Dermis blood vessel endothelial cell (primary cell): Measurements from ENCODE around the gene SERTM2. TPM values are rescaled to one million over a fixed set of nuclear protein-coding genes. Genes with fewer than 3 reads are reported as not detected.
"Not testable (repeated sequence)": the region's sequence is repeated elsewhere in the genome, so short reads cannot be mapped to it uniquely, and the experiment has no call there.

Experiments used
- DNase-seq: peaks from one replicate; pipeline ENCODE4 v3.0.0; 2010
- total RNA-seq: library from RNA; depleted of rRNA; stranded (reverse); fragments of >200 nt; gene quantifications from 2 replicates; pipeline ENCODE4 v1.2.3, GENCODE V29; 2014

The SERTM2 gene
- not detected in 2 replicates for total RNA-seq

- no peak for DNase-seq
Measured at GRCh38 chrX:111511477-111511876, at the start of gene SERTM2. Gene SERTM2 (plus strand): TSS chrX:111511645. CDS start chrX:111518858, 7,213 bp downstream.

DNA sequence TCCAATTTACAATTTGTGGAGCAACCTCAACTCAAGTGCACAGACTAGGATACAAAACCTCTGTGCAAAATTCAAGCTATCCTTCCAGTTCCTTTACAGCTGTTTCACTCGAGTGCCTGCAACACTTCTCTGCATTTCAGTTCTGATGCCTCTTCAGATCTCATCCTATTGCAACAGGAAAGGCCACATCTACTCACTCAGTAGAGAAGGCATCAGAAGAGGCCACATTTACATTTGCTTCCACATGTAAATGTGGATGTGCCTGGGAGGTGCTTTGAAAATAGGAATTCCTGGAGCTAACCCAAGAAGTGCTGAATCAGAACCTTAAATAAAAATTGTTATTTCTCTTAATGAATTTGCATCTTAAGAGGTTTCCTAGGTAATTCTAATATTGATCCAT, 45.8 kb upstream of the SERTM2 start:
- DNase-seq = no peak

DNA sequence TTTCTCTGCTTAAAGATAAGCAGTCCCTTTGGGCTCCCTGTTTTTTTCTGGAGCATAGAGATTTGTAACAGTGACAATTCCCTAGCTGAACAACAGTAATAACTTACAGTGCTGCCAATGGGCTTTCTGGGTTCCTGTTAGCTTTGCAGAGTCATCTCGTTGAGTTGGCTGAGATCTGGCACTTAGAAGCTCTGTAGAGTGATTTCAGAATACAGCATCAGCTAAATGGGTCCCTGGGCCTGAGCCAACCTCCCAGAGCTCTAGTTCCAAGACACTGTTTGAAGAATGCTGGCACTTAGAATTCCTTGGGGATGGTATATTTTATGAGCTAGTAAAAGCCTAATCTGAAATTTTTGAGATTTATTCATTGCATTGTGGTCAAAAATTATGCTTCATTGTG, 43.5 kb upstream of the SERTM2 start:
- no peak for DNase-seq

DNA sequence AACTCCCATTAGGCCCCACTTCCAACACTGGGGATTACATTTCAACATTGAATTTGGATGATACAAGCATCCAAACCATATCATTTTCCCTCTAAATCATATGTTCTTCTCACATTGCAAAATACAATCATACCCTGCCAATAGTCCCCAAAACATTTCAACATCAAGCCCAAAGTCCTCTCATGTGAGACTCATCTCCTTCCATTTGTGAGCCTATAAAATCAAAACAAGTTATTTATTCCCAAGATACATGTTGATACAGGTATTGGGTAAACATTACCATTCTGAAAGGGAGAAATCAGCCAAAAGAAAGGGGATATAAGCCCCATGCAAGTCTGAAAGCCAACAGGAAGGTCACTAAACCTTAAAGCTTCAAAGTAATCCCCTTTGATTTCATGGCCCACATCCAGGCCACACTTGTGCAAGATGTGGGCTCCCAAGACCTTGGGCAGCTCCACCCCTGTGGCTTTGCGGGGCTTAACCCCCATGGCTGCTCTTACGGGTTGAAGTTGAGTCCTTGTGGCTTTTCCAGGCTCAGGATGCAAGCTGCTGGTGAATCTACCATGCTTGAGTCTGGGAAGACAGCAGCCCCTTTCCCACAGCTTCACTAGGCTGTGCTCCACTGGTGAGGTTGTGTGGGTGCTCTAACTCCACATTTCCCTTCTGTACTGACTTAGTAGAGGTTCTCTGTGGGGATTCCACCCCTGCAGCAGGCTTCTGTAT, 40.6 kb upstream of the SERTM2 start:
- no peak for DNase-seq

DNA sequence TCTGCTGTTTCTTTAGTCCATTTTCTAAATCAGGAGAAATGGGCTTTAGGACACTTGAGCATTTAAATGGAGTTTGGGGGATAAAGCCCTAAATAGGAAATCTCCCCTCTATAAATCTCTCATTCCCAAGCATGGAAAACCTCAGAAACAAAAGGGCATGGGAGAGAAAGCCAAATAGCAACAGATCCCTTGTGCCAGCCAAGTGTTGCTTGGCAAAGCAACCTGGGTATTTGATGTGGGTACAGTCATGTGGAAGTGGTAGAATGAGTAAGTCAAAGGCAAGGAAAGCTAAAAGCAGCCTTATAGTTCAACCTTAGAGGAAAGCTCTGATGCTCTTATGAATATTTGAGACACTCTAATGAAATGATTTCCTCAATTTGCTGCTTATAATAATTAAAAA, 29.5 kb upstream of the SERTM2 start:
- DNase-seq = no peak

DNA sequence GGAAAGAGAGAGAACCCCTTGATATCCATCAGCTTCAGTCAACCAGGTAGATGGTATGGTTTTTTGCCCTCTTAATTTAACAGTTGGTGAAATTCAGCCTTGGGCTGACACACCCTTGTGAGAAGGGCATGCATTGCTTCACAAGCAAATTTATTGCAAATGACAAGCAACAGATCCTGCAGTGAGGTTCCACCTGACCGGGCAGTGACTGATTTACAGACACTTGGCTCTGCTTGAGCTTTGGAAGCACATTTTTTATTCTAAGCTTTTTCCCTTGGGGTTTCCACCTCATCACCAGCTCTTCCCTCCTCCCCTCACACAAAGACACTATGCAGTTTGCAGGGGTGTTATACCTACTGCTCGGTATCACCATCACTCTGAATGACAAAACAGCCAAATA, 28.3 kb upstream of the SERTM2 start:
- DNase-seq = no peak

DNA sequence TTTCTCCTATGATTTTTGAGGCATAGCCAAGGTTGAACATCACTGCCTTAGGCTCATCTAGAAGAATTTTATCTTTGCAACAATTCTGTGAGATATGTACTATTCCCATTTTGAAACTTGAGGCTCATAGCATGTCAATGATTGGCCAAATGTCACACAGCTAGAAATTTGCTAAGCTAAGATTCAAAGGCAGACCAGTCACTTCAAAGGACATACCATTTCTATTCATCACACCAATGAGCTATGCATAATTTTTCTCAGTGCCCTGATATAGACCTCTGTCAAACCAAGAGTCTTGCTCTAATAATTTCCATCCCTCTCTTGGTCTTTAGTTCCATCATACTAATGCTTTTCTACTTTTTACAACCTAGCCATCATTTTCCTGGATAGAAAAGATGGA, 27.6 kb upstream of the SERTM2 start:
- DNase-seq = no peak

GRCh38 chrX:111490688-111491087, 20.8 kb upstream of the SERTM2 start:
- DNase-seq = no peak

GRCh38 chrX:111492085-111492484, 19.4 kb upstream of the SERTM2 start:
- DNase-seq = no peak

GRCh38 chrX:111498538-111499103, 12.8 kb upstream of the SERTM2 start:
- no peak for DNase-seq

GRCh38 chrX:111503485-111503993, 7.9 kb upstream of the SERTM2 start:
- DNase-seq = no peak

GRCh38 chrX:111504941-111505340, 6.5 kb upstream of the SERTM2 start:
- DNase-seq = no peak

DNA sequence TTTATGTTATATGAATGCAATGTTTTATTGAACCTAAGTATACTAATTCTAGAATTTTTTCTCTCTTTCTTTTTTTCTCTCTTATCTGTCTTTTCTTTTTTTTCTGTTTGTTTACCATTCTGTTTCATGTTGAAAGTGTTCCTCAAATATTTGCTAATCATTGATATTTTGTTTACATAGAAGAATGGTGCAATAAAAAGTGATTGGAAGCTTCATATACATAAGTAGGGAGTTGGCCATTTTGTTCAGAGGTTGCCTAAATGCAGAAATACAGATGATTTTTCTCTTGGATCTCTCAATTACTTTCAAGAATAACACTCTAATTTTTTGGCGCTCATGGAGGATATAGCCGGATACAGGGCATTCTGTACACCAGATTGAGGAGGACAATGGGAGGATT, 5.7 kb upstream of the SERTM2 start:
- DNase-seq = no peak

- no peak for DNase-seq
Measured at GRCh38 chrX:111506826-111507225, 4.6 kb upstream of the SERTM2 start.

DNA sequence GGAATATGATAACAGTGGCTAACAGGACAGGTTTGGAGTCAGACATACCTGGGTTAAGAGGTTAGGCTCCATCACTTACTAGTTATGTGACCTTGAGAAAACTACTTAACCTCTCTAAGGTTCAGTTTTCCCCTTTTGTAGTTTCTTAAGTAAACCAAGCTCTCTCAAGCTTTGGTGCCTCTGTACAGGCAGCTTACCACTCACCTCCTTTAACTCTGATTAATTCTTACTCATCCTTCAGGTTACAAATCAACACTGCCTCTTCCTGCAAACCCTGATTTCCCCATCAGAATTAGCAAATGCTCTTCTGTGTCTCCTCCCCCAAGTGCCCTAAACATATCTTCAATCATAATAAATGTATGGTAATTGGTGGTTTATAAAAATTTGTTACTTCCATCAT, 3.5 kb upstream of the SERTM2 start:
- no peak for DNase-seq

GRCh38 chrX:111515298-111515697, 3.9 kb downstream of the SERTM2 start:
- DNase-seq = no peak

DNA sequence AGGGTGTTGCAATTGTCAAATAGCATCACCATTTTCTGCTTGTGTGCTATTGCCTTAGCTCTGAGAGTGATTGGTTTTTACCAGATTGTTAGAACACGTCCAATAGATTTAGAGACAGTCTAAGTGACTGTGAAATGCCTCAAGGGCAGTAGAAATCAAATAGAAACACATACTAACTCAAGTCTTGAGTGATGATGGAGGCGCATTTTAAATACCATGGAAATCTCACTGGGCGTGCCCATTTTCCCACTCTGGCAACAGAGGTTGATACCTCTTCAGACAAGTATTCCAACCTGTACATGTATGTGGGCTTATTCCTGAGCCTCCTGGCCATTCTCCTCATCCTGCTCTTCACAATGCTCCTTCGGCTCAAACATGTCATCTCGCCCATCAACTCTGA, 7.2 kb downstream of the SERTM2 start:
- no peak for DNase-seq

- no peak for DNase-seq
Measured at GRCh38 chrX:111519215-111519614, 7.8 kb downstream of the SERTM2 start.

GRCh38 chrX:111520506-111520905, 9.1 kb downstream of the SERTM2 start:
- no peak for DNase-seq

- no peak for DNase-seq
Measured at GRCh38 chrX:111521169-111521568, 9.7 kb downstream of the SERTM2 start.

DNA sequence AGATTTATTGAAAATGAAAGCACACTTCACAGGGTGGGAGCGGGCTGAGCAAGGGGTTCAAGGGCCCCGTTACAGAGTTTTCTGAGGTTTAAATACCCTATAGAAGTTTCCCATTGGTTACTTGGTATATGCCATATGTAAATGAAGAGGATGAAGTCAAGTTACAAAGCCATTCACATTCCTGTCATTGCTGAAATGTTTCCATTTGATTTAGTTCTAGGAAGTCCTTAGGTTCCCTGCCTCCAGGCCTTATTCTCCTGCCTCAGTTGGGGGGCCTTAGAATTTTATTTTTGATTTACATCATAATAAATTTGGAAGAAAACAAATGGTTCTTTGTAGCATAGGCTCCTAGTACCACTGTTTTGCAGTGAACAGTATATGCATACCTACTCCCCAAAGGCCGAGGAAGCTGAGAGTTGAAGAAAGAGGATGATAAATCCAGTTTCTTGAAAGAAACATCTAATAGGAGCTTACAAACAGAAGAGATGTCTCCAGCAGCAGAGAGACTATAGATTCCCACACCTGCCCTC, 31.8 kb downstream of the SERTM2 start:
- DNase-seq = no peak

- DNase-seq = not testable (repeated sequence)
Measured at GRCh38 chrX:111549235-111549634, 37.8 kb downstream of the SERTM2 start.

DNA sequence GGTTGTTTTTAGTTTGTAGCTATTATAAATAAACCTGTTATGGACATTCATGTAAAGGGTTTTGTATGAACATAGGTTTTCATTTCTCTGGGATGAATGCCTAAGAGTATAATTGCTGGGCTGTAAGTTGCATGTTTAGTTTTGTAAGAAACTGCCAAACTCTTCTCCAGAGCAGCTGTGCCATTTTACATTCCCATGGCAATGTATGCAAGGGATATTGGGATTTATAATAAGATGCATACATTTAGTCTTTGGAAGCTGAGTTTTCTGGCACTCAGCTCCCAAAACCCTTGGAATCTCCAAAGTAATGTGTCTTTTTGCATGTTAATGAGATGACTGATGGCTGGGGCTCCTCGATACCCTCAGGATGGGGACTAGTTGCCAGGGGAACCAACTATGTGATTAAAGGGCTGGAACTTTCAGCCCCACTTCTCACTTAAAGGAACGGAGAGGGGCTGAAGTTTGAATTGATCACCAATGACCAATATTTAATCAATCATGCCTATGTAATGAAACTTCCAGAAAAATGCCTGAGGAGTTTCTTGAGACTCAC, 44.0 kb downstream of the SERTM2 start:
- no peak for DNase-seq

GRCh38 chrX:111560801-111561200, 49.4 kb downstream of the SERTM2 start:
- DNase-seq = no peak
